ENCODE measurements around the gene FLT1.

The FLT1 gene

GRCh38 chr13:28442839-28443238 is 52.1 kb downstream of the FLT1 start:
- H3K4me3 ChIP-seq (replicated peaks; ENCODE audit: insufficient read depth, low read length): no peak overlapping the region
- TF ChIP-seq REST (IDR thresholded peaks at IDR 0.05; ENCODE audit: insufficient replicate concordance, low read depth) (no peak), GABPA (IDR thresholded peaks at IDR 0.05; ENCODE audit: low read depth) (no peak), SPI1 (IDR thresholded peaks at IDR 0.05; ENCODE audit: borderline replicate concordance, low read depth) (no peak), POLR2AphosphoS5 (IDR thresholded peaks at IDR 0.05; ENCODE audit: low read depth) (no peak), CTCF (IDR thresholded peaks at IDR 0.05; ENCODE audit: insufficient read depth, low read length) (no peak)
- H3K27ac ChIP-seq (replicated peaks): no peak overlapping the region
- H3K27me3 ChIP-seq (ENCODE audit: insufficient read depth, poor library complexity, severe bottlenecking): peaks cover 2% of the 10 kb centered on the region
- no peak for DNase-seq (ENCODE audit: low read depth in 1 of 2, low spot score in 1 of 2)

- Histone ChIP-seq H3K27ac (replicated peaks) (no peak overlapping the region), H3K4me3 (replicated peaks; ENCODE audit: insufficient read depth, low read length) (no peak overlapping the region), H3K27me3 (ENCODE audit: insufficient read depth, poor library complexity, severe bottlenecking) (peaks cover 4% of the 10 kb centered on the region)
- DNase-seq (ENCODE audit: low read depth in 1 of 2, low spot score in 1 of 2): no peak
- TF ChIP-seq CTCF (IDR thresholded peaks at IDR 0.05; ENCODE audit: insufficient read depth, low read length) (no peak), REST (IDR thresholded peaks at IDR 0.05; ENCODE audit: insufficient replicate concordance, low read depth) (no peak), SPI1 (IDR thresholded peaks at IDR 0.05; ENCODE audit: borderline replicate concordance, low read depth) (no peak), POLR2AphosphoS5 (IDR thresholded peaks at IDR 0.05; ENCODE audit: low read depth) (no peak), GABPA (IDR thresholded peaks at IDR 0.05; ENCODE audit: low read depth) (no peak)
Measured at GRCh38 chr13:28441529-28441928, 53.4 kb downstream of the FLT1 start.

- TF ChIP-seq GABPA (IDR thresholded peaks at IDR 0.05; ENCODE audit: low read depth) (no peak), SPI1 (IDR thresholded peaks at IDR 0.05; ENCODE audit: borderline replicate concordance, low read depth) (no peak), CTCF (IDR thresholded peaks at IDR 0.05; ENCODE audit: insufficient read depth, low read length) (no peak), POLR2AphosphoS5 (IDR thresholded peaks at IDR 0.05; ENCODE audit: low read depth) (no peak), REST (IDR thresholded peaks at IDR 0.05; ENCODE audit: insufficient replicate concordance, low read depth) (no peak)
- no peak overlapping the region for H3K27ac ChIP-seq (replicated peaks)
- peaks cover 9% of the 10 kb centered on the region for H3K27me3 ChIP-seq (ENCODE audit: insufficient read depth, poor library complexity, severe bottlenecking)
- no peak overlapping the region for H3K4me3 ChIP-seq (replicated peaks; ENCODE audit: insufficient read depth, low read length)
- no peak for DNase-seq (ENCODE audit: low read depth in 1 of 2, low spot score in 1 of 2)
Measured at GRCh38 chr13:28440774-28441504, 54.0 kb downstream of the FLT1 start.

Data from HL-60 (cell line).